ENCODE data around the gene PRRG2. TPM values are rescaled to one million over a fixed set of nuclear protein-coding genes. Genes with fewer than 3 reads are reported as not detected.
"Not testable (repeated sequence)": the region's sequence is repeated elsewhere in the genome, so short reads cannot be mapped to it uniquely, and the experiment has no call there.

Gene PRRG2
- total and polyA plus RNA-seq, 2 donors: 2.2 to 5.5 TPM

DNA sequence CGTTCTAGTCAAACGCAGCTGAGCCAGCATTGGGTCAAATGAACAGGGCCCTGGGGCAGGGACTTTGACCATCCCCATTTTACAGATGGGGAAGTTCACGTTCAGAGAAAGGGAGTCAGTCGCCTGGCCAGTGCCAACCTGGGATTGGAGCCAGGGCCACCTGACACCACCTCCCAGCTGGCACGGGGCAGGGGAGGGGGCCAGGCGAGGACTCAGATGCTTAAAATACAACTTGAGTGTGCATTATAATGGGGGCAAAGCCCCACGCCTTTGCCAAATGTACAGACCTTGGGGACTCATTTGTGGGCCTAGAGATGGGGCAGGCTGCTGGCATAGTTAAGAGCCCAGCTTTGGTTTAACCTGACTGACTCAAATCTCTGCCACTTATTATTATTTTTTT lies 24.5 kb downstream of the PRRG2 start:
- Histone ChIP-seq H3K9me3 (ENCODE audit: control insufficient read depth in 2 of 2, insufficient read depth in 1 of 2, low read length in 1 of 2) (peaks cover 0 to 1% of the 10 kb centered on the region in 2 donors), H3K27ac (ENCODE audit: low read depth in 1 of 2, low read length in 1 of 2) (no peak overlapping the region), H3K4me1 (ENCODE audit: control insufficient read depth in 2 of 2, insufficient read depth in 2 of 2, low read length in 2 of 2) (no peaks in the 10 kb centered on the region), H3K4me3 (ENCODE audit: low read length in 2 of 2) (no peak overlapping the region), H3K27me3 (ENCODE audit: control insufficient read depth in 2 of 2, insufficient read depth in 1 of 2, low read length in 1 of 2) (no peaks in the 10 kb centered on the region), H3K36me3 (ENCODE audit: control insufficient read depth in 2 of 2, insufficient read depth in 2 of 2, low read length in 1 of 2) (peaks cover 72 to 78% of the 10 kb centered on the region in 2 donors)
- WGBS: 98% methylated on average over 7 of the region's 7 CpGs
- no peak for DNase-seq (ENCODE audit: low read depth in 6 of 9, low spot score in 9 of 9)

DNA sequence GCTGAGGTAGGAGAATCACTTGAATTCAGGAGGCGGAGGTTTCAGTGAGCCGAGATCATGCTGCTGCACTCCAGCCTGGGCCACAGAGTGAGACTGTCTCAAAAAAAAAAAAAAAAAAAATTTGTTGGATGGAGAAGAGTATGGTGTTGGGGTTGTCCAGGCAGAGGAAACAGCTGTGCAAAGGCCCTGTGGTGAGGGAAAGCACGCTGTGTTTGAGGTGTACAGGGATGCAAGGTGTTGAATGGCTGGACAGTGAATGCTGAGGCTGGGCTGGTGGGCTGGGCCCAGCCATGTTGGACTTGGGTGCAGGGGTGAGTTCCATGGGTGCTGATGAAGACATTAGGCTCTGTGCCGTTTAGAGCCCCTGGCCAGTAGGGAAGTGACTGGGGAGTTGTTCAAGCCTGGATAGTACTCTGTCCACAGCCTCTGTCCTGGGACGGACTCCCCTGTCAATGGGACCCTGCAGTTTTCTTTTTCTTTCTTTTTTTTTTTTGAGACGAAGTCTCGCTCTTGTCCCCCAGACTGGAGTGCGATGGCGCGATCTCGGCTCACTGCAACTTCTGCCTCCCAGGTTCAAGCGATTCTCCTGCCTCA lies 28.5 kb downstream of the PRRG2 start:
- Histone ChIP-seq H3K9me3 (ENCODE audit: control insufficient read depth in 2 of 2, insufficient read depth in 1 of 2, low read length in 1 of 2) (no peaks in the 10 kb centered on the region), H3K4me3 (ENCODE audit: low read length in 2 of 2) (no peak overlapping the region), H3K27ac (ENCODE audit: low read depth in 1 of 2, low read length in 1 of 2) (no peak overlapping the region), H3K4me1 (ENCODE audit: control insufficient read depth in 2 of 2, insufficient read depth in 2 of 2, low read length in 2 of 2) (no peaks in the 10 kb centered on the region), H3K27me3 (ENCODE audit: control insufficient read depth in 2 of 2, insufficient read depth in 1 of 2, low read length in 1 of 2) (no peaks in the 10 kb centered on the region), H3K36me3 (ENCODE audit: control insufficient read depth in 2 of 2, insufficient read depth in 2 of 2, low read length in 1 of 2) (peaks cover 65 to 69% of the 10 kb centered on the region in 2 donors)
- 99% methylated on average over 12 of the region's 12 CpGs for WGBS
- no peak for DNase-seq (ENCODE audit: low read depth in 6 of 9, low spot score in 9 of 9)

DNA sequence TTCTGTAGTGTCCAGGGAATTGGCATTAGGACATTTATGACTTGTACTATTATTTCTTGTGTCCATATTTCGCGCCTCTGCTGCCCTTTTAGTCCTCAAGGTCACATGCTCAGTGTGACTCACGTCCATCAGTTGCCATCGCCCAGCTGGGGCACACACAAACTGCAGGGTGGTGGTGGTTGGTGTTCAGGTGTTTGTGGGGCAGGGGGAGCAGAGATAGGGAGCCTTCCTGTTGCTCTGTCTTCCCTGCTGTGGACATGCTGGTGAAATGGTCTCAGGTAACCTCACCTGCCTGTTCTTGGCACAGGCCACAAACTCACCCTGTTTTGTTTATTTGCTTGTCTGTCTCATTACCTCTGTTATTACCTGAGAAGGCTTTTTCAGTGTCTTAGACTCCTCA lies 32.3 kb downstream of the PRRG2 start:
- no peak overlapping the region for H3K27ac ChIP-seq (ENCODE audit: low read depth in 1 of 2, low read length in 1 of 2)
- H3K4me1 ChIP-seq (ENCODE audit: control insufficient read depth in 2 of 2, insufficient read depth in 2 of 2, low read length in 2 of 2): no peaks in the 10 kb centered on the region
- H3K36me3 ChIP-seq (ENCODE audit: control insufficient read depth in 2 of 2, insufficient read depth in 2 of 2, low read length in 1 of 2): peaks cover 67 to 83% of the 10 kb centered on the region in 2 donors

DNA sequence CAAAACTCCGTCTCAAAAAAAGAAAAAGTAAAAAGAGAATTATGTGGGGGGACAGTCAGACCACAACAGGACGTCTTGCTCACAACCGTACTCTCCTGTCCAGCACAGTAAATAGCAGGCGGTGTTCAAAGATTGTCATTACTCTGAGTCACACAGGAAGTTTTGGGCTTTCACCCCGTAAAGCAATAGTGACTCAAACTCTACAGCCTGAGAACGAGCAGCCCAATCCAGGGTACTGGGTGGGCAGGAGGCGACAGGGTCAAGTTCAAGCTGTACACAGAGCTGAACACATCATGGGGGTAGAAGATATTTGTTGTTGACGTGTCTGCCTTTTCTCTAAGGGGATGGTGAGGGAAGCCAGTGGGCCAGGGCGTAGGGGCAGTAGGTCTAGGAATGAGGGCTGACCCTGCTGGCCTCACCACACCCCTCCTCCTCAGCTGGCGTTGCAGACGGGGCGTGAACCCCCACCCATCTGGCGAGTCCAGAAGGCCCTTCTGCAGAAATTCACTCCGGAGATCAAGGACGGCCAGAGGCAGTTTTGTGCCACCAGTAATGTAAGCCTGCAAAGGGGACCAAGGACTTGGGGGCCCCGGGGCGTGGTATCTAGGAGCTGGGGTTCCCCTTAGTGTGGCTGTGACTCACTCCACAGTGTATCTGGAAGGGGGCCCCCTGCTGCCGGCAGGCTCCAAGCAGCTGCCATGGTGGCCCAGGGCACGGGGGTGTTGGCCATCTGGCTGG lies 33.1 kb downstream of the PRRG2 start:
- Histone ChIP-seq H3K27me3 (ENCODE audit: control insufficient read depth in 2 of 2, insufficient read depth in 1 of 2, low read length in 1 of 2) (no peaks in the 10 kb centered on the region), H3K9me3 (ENCODE audit: control insufficient read depth in 2 of 2, insufficient read depth in 1 of 2, low read length in 1 of 2) (peaks cover 3 to 13% of the 10 kb centered on the region in 2 donors), H3K4me1 (ENCODE audit: control insufficient read depth in 2 of 2, insufficient read depth in 2 of 2, low read length in 2 of 2) (no peaks in the 10 kb centered on the region), H3K36me3 (ENCODE audit: control insufficient read depth in 2 of 2, insufficient read depth in 2 of 2, low read length in 1 of 2) (peaks cover 65 to 81% of the 10 kb centered on the region in 2 donors), H3K27ac (ENCODE audit: low read depth in 1 of 2, low read length in 1 of 2) (no peak overlapping the region), H3K4me3 (ENCODE audit: low read length in 2 of 2) (no peak overlapping the region)
- 96% methylated on average over 19 of the region's 19 CpGs for WGBS
- DNase-seq (ENCODE audit: low read depth in 6 of 9, low spot score in 9 of 9): no peak

More for the DNA sequence above, 32.3 kb downstream of the PRRG2 start:
- H3K9me3 ChIP-seq (ENCODE audit: control insufficient read depth in 2 of 2, insufficient read depth in 1 of 2, low read length in 1 of 2): peaks cover 3 to 13% of the 10 kb centered on the region in 2 donors
- no peaks in the 10 kb centered on the region for H3K27me3 ChIP-seq (ENCODE audit: control insufficient read depth in 2 of 2, insufficient read depth in 1 of 2, low read length in 1 of 2)
- no peak overlapping the region for H3K4me3 ChIP-seq (ENCODE audit: low read length in 2 of 2)
- WGBS: 94% methylated on average over 4 of the region's 4 CpGs
- DNase-seq (ENCODE audit: low read depth in 6 of 9, low spot score in 9 of 9): no peak

DNA sequence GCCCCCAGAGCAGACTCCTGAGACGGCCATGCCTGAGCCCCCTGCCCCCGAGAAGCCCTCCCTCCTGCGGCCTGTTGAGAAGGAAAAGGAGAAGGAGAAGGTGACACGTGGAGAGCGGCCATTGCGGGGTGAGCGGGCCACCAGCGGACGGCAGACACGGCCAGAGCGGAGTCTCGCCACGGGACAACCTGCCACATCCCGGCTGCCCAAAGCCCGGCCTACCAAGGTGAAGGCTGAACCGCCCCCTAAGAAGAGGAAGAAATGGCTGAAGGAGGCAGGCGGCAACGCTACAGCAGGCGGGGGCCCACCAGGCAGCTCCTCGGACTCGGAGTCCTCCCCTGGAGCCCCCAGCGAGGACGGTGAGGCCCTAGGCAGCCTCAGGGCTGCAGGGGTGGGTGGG lies 34.7 kb downstream of the PRRG2 start:
- WGBS: 98% methylated on average over 23 of the region's 23 CpGs
- Histone ChIP-seq H3K4me3 (ENCODE audit: low read length in 2 of 2) (no peak overlapping the region), H3K36me3 (ENCODE audit: control insufficient read depth in 2 of 2, insufficient read depth in 2 of 2, low read length in 1 of 2) (peaks cover 65 to 79% of the 10 kb centered on the region in 2 donors), H3K27me3 (ENCODE audit: control insufficient read depth in 2 of 2, insufficient read depth in 1 of 2, low read length in 1 of 2) (no peaks in the 10 kb centered on the region), H3K9me3 (ENCODE audit: control insufficient read depth in 2 of 2, insufficient read depth in 1 of 2, low read length in 1 of 2) (peaks cover 3 to 13% of the 10 kb centered on the region in 2 donors), H3K4me1 (ENCODE audit: control insufficient read depth in 2 of 2, insufficient read depth in 2 of 2, low read length in 2 of 2) (no peaks in the 10 kb centered on the region), H3K27ac (ENCODE audit: low read depth in 1 of 2, low read length in 1 of 2) (no peak overlapping the region)
- DNase-seq (ENCODE audit: low read depth in 6 of 9, low spot score in 9 of 9): no peak

DNA sequence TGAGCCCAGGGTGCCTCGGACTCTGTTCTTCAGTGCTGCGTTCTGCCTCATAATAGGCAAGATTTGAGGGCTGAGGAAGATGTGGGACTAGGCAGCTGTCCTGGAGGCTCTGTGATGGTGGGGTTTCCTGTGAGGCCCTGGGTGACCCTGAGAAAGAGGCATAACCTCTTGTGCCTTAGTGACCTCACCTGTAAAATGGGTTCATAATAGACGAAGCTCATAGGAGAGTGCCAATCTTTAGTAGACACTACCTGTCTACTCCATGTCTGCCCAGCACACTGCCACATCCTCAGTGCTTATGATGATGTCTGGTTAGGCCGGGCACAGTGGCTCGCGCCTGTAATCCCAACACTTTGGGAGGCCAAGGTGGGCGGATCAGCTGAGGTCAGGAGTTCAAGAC lies 35.4 kb downstream of the PRRG2 start:
- no peak for DNase-seq (ENCODE audit: low read depth in 6 of 9, low spot score in 9 of 9)
- peaks cover 3 to 13% of the 10 kb centered on the region in 2 donors for H3K9me3 ChIP-seq (ENCODE audit: control insufficient read depth in 2 of 2, insufficient read depth in 1 of 2, low read length in 1 of 2)
- H3K36me3 ChIP-seq (ENCODE audit: control insufficient read depth in 2 of 2, insufficient read depth in 2 of 2, low read length in 1 of 2): peaks cover 63 to 86% of the 10 kb centered on the region in 2 donors
- WGBS: 99% methylated on average over 7 of the region's 7 CpGs
- H3K27ac ChIP-seq (ENCODE audit: low read depth in 1 of 2, low read length in 1 of 2): no peak overlapping the region
- H3K4me3 ChIP-seq (ENCODE audit: low read length in 2 of 2): no peak overlapping the region
- no peaks in the 10 kb centered on the region for H3K4me1 ChIP-seq (ENCODE audit: control insufficient read depth in 2 of 2, insufficient read depth in 2 of 2, low read length in 2 of 2)
- H3K27me3 ChIP-seq (ENCODE audit: control insufficient read depth in 2 of 2, insufficient read depth in 1 of 2, low read length in 1 of 2): no peaks in the 10 kb centered on the region

DNA sequence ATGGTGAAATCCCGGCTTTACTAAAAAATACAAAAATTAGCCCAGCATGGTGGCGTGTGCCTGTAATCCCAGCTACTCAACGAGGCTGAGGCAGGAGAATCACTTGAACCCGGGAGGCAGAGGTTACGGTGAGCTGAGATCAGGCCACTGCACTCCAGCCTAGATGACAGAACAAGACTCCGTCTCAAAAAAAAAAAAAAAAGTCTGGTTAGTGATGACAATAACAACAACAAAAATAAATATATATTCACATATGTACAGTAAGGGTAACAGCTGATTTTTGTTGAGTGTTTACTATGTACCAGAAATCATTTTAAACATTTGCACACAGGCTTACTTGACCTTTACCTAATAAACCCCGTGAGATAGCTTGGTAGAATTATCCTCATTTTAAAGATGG lies 35.8 kb downstream of the PRRG2 start:
- no peak for DNase-seq (ENCODE audit: low read depth in 6 of 9, low spot score in 9 of 9)
- H3K9me3 ChIP-seq (ENCODE audit: control insufficient read depth in 2 of 2, insufficient read depth in 1 of 2, low read length in 1 of 2): peaks cover 3 to 13% of the 10 kb centered on the region in 2 donors
- WGBS: 96% methylated on average over 7 of the region's 7 CpGs
- H3K4me3 ChIP-seq (ENCODE audit: low read length in 2 of 2): no peak overlapping the region
- no peaks in the 10 kb centered on the region for H3K27me3 ChIP-seq (ENCODE audit: control insufficient read depth in 2 of 2, insufficient read depth in 1 of 2, low read length in 1 of 2)
- no peaks in the 10 kb centered on the region for H3K4me1 ChIP-seq (ENCODE audit: control insufficient read depth in 2 of 2, insufficient read depth in 2 of 2, low read length in 2 of 2)
- no peak overlapping the region for H3K27ac ChIP-seq (ENCODE audit: low read depth in 1 of 2, low read length in 1 of 2)
- peaks cover 67 to 90% of the 10 kb centered on the region in 2 donors for H3K36me3 ChIP-seq (ENCODE audit: control insufficient read depth in 2 of 2, insufficient read depth in 2 of 2, low read length in 1 of 2)

DNA sequence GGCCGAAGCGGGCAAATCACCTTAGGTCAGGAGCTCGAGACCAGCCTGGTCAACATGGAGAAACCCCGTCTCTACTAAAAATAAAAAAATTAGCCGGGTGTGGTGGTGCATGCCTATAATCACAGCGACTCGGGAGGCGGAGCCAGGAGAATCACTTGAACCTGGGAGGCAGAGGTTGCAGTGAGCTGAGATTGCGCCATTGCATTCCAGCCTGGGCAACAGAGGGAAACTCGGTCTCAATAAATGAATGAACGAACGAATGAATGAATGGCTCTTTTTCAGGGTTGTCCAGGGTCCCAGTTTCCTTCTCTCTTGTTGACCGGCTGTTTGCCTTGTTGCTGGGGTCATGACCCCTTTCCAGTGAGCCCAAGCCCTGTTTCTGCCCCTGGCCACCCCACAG lies 36.7 kb downstream of the PRRG2 start:
- WGBS: 96% methylated on average over 13 of the region's 13 CpGs
- peaks cover 66 to 88% of the 10 kb centered on the region in 2 donors for H3K36me3 ChIP-seq (ENCODE audit: control insufficient read depth in 2 of 2, insufficient read depth in 2 of 2, low read length in 1 of 2)
- not testable (repeated sequence) for H3K27ac ChIP-seq (ENCODE audit: low read depth in 1 of 2, low read length in 1 of 2); H3K4me1 ChIP-seq (ENCODE audit: control insufficient read depth in 2 of 2, insufficient read depth in 2 of 2, low read length in 2 of 2); H3K27me3 ChIP-seq (ENCODE audit: control insufficient read depth in 2 of 2, insufficient read depth in 1 of 2, low read length in 1 of 2); H3K4me3 ChIP-seq (ENCODE audit: low read length in 2 of 2); DNase-seq (ENCODE audit: low read depth in 6 of 9, low spot score in 9 of 9)
- peaks cover 3 to 13% of the 10 kb centered on the region in 2 donors for H3K9me3 ChIP-seq (ENCODE audit: control insufficient read depth in 2 of 2, insufficient read depth in 1 of 2, low read length in 1 of 2)
